Vagina (tissue), 2 donors: Measurements from ENCODE around the gene HYAL2.

Experiments
- CTCF ChIP-seq, 3 experiments: fragments of 450-650 bp in 2 of 3; fragments of 200-600 bp in 1 of 3; sonication (generic) in 1 of 3; IDR thresholded peaks; one replicate each; pipeline ENCODE4 v1.5.1; 2017 to 2019; ENCODE audit warnings: antibody characterized with exemption in 3 of 3, mild to moderate bottlenecking in 2 of 3, moderate library complexity in 2 of 3
- POLR2A ChIP-seq, 2 donors: fragments of 450-650 bp; IDR thresholded peaks; one replicate each; pipeline ENCODE4 v1.6.1; 2017; ENCODE audit warnings: antibody characterized with exemption in 2 of 2, mild to moderate bottlenecking in 2 of 2, moderate library complexity in 2 of 2
- POLR2AphosphoS5 ChIP-seq, 2 donors: sonication (generic); formaldehyde crosslinking; IDR thresholded peaks; one replicate each; pipeline ENCODE4 v1.9.0; 2017; ENCODE audit warnings: antibody characterized with exemption in 2 of 2, mild to moderate bottlenecking in 2 of 2, low read depth in 1 of 2; ENCODE audit not compliant: insufficient read depth in 1 of 2

GRCh38 chr3:50294089-50294488 is 28.5 kb downstream of the HYAL2 start:
- TF ChIP-seq CTCF (IDR thresholded peaks at IDR 0.05) (no peak), POLR2A (IDR thresholded peaks at IDR 0.05) (no peak), POLR2AphosphoS5 (IDR thresholded peaks at IDR 0.05; ENCODE audit: insufficient read depth in 1 of 2, low read depth in 1 of 2) (no peak)
